B cell (primary cell): Measurements from ENCODE around the gene SHQ1. TPM values are rescaled to one million over a fixed set of nuclear protein-coding genes. Genes with fewer than 3 reads are reported as not detected.

ENCODE experiments used
- ATAC-seq: fragments of 200-7000 bp; cut with Tn5 transposase; one replicate; pipeline ENCODE4 v1.10.0; 2021; ENCODE audit warnings: low read depth, mild to moderate bottlenecking, moderate number of reproducible peaks, moderate library complexity
- CTCF ChIA-PET: fragments of 350-600 bp; sonication (Branson Sonifier 250); formaldehyde crosslinking; loops from one replicate; lab custom pipeline; 2021; ENCODE audit warnings: antibody characterized with exemption, inconsistent platforms; lab: Charles Lee
- POLR2A ChIA-PET: fragments of 350-600 bp; sonication (Branson Sonifier 250); formaldehyde crosslinking; loops from one replicate; lab custom pipeline; 2021; ENCODE audit warnings: antibody characterized with exemption; lab: Charles Lee
- DNase-seq: peaks from one replicate; pipeline ENCODE4 v3.0.0; 2013
- H2AFZ ChIP-seq: 2 replicates; pipeline ENCODE4 v1.6.1; 2012; ENCODE audit warnings: mild to moderate bottlenecking, low read depth, low read length; ENCODE audit not compliant: insufficient read depth, poor library complexity, severe bottlenecking
- H3K27ac ChIP-seq, 2 donors: 1 replicate in 1 of 2; 2 replicates in 1 of 2; pipeline ENCODE4 v1.5.1; 2012 to 2013; ENCODE audit warnings: low read length in 2 of 2, mild to moderate bottlenecking in 2 of 2, moderate library complexity in 1 of 2
- H3K27me3 ChIP-seq, 4 experiments: fragments of 200-600 bp in 1 of 4; sonication (generic) in 1 of 4; replicated peaks in 1 of 4; 1 replicate in 2 of 4; 2 replicates in 2 of 4; pipeline versions ENCODE4 v1.6.1 to v1.7.0; 2013 to 2016; ENCODE audit warnings: low read length in 3 of 4, mild to moderate bottlenecking in 2 of 4, mixed read lengths in 1 of 4, moderate library complexity in 1 of 4; ENCODE audit not compliant: insufficient read depth in 4 of 4, control insufficient read depth in 3 of 4; ENCODE audit errors: control extremely low read depth in 1 of 4
- H3K36me3 ChIP-seq, 2 experiments: replicated peaks in 1 of 2; 1 replicate in 1 of 2; 2 replicates in 1 of 2; pipeline versions ENCODE4 v1.6.1 to v1.7.1; 2013; ENCODE audit warnings: low read length in 1 of 2; ENCODE audit not compliant: insufficient read depth in 2 of 2, control insufficient read depth in 1 of 2; ENCODE audit errors: control extremely low read depth in 1 of 2, extremely low read depth in 1 of 2
- H3K4me1 ChIP-seq, 2 donors: fragments of 200-600 bp in 1 of 2; sonication (generic) in 1 of 2; 1 replicate in 1 of 2; 2 replicates in 1 of 2; pipeline versions ENCODE4 v1.5.1 to v1.6.1; 2013 to 2017; ENCODE audit warnings: low read length in 2 of 2; ENCODE audit not compliant: control insufficient read depth in 2 of 2, insufficient read depth in 2 of 2
- H3K4me2 ChIP-seq: replicated peaks from 2 replicates; pipeline ENCODE3; 2012; ENCODE audit warnings: mild to moderate bottlenecking, low read depth, low read length; ENCODE audit not compliant: poor library complexity, severe bottlenecking
- H3K4me3 ChIP-seq, 5 experiments: fragments of 200-600 bp in 1 of 5; sonication (generic) in 1 of 5; 1 replicate in 3 of 5; 2 replicates in 2 of 5; pipeline versions ENCODE4 v1.5.1 to v1.7.0; 2011 to 2016; ENCODE audit warnings: low read length in 4 of 5, mild to moderate bottlenecking in 4 of 5, low read depth in 2 of 5, control low read depth in 1 of 5, moderate library complexity in 1 of 5; ENCODE audit not compliant: insufficient read depth in 1 of 5; ENCODE audit errors: control extremely low read depth in 1 of 5, extremely low read depth in 1 of 5
- H3K79me2 ChIP-seq: fragments of 200-600 bp; sonication (generic); one replicate; pipeline ENCODE4 v1.6.0; 2016; ENCODE audit warnings: low read length; ENCODE audit not compliant: control insufficient read depth, insufficient read depth
- H3K9ac ChIP-seq: fragments of 200-600 bp; sonication (generic); 2 replicates; pipeline ENCODE4 v1.6.1; 2017; ENCODE audit warnings: mild to moderate bottlenecking, low read length, moderate library complexity
- H3K9me3 ChIP-seq, 3 donors: one replicate each; pipeline versions ENCODE4 v1.6.1 to v1.7.1; 2013; ENCODE audit warnings: low read length in 2 of 3; ENCODE audit not compliant: control insufficient read depth in 2 of 3, insufficient read depth in 1 of 3; ENCODE audit errors: control extremely low read depth in 1 of 3
- H4K20me1 ChIP-seq: 2 replicates; pipeline ENCODE4 v1.6.0; 2012; ENCODE audit warnings: mild to moderate bottlenecking, low read length; ENCODE audit not compliant: insufficient read depth, control insufficient read depth, poor library complexity, severe bottlenecking
- H3K27ac Mint-ChIP-seq: one replicate; pipeline ENCODE4 v1.8.0; 2021; ENCODE audit warnings: mixed read lengths
- H3K27me3 Mint-ChIP-seq: one replicate; pipeline ENCODE4 v1.8.0; 2021; ENCODE audit warnings: mixed read lengths
- H3K4me1 Mint-ChIP-seq: one replicate; pipeline ENCODE4 v1.8.0; 2021; ENCODE audit warnings: mixed read lengths
- H3K4me3 Mint-ChIP-seq: one replicate; pipeline ENCODE4 v1.8.0; 2021; ENCODE audit warnings: mixed read lengths
- H3K9me3 Mint-ChIP-seq: one replicate; pipeline ENCODE4 v1.8.0; 2022; ENCODE audit warnings: mixed read lengths; ENCODE audit not compliant: insufficient read depth
- CTCF ChIP-seq: fragments of 200-600 bp; IDR thresholded peaks from one replicate; pipeline ENCODE4 v1.8.0; 2022; ENCODE audit warnings: antibody characterized with exemption, mild to moderate bottlenecking
- EZH2 ChIP-seq: IDR thresholded peaks from 2 replicates; pipeline ENCODE4 v1.6.1; 2012; ENCODE audit warnings: borderline replicate concordance, low read depth, mild to moderate bottlenecking, moderate library complexity, low read length; ENCODE audit not compliant: insufficient read depth, poor library complexity, severe bottlenecking
- WGBS: methylation state at CpG from one replicate; pipeline ENCODE4 v1.1.5; 2013; ENCODE audit warnings: missing lambda C conversion rate; ENCODE audit not compliant: insufficient coverage; 5-methylcytosine and 5-hydroxymethylcytosine counted together
- intact Hi-C: fragments of 100-400 bp; cut with micrococcal nuclease; formaldehyde crosslinking; loops from one replicate; pipeline ENCODE4 v1.10.0; 2022
- polyA plus RNA-seq: library from polyadenylated mRNA; depleted of rRNA; stranded (reverse); fragments of >200 nt; gene quantifications from 2 replicates; pipeline ENCODE4 v1.2.3, GENCODE V29; 2012
- total RNA-seq, 2 donors: library from RNA; stranded (reverse); fragments of 120-200 nt in 1 of 2; gene quantifications; 1 replicate in 1 of 2; 2 replicates in 1 of 2; pipeline versions ENCODE4 v1.2.3 to v1.2.4, GENCODE V29; 2013 to 2022

Gene SHQ1
- total and polyA plus RNA-seq, 2 donors (not counting 1 experiment from before 2014, with no cell fraction given): 3.6 to 32.0 TPM

- Mint-ChIP-seq H3K27ac (no peak overlapping the region), H3K4me1 (no peaks in the 10 kb centered on the region), H3K4me3 (no peak overlapping the region), H3K27me3 (peaks cover 15% of the 10 kb centered on the region), H3K9me3 (no peaks in the 10 kb centered on the region)
- CTCF ChIA-PET: interaction anchor here (0.6 to 0.8 kb wide), 2 partner anchors 15 kb away, joined by 3 read pairs; no protein-coding TSS in a partner anchor
- H3K9ac ChIP-seq: no peak overlapping the region
- no peak for ATAC-seq
- no peaks in the 10 kb centered on the region for H3K79me2 ChIP-seq
- H3K27me3 ChIP-seq: peaks cover 0 to 9% (median 0%) of the 10 kb centered on the region in 4 experiments
- H3K36me3 ChIP-seq: no peaks in the 10 kb centered on the region
- DNase-seq: no peak
- H2AFZ ChIP-seq: no peak overlapping the region
- no peak overlapping the region for H3K27ac ChIP-seq
- WGBS: 92% methylated on average over 4 of the region's 7 CpGs
- no peaks in the 10 kb centered on the region for H3K9me3 ChIP-seq
- H3K4me3 ChIP-seq: no peak overlapping the region
- intact Hi-C loops: no loop called here
- no peak for TF ChIP-seq CTCF
- H3K4me1 ChIP-seq: no peaks in the 10 kb centered on the region
- POLR2A ChIA-PET: no interaction called here
- H4K20me1 ChIP-seq: no peaks in the 10 kb centered on the region
- H3K4me2 ChIP-seq: no peak overlapping the region
These were observed 6.8 kb upstream of the SHQ1 start for GRCh38 chr3:72855001-72855400.

- TF ChIP-seq EZH2 (no peak), CTCF (no peak)
- DNase-seq (no peak), ATAC-seq (peak; percentile 23)
- Histone ChIP-seq H3K4me1 (peaks cover 18 to 20% of the 10 kb centered on the region in 2 donors), H2AFZ (peak overlapping the region; percentile 89), H3K36me3 (no peaks in the 10 kb centered on the region), H3K9ac (peak overlapping the region; percentile 68), H3K27ac (peak overlapping the region in 1 of 2 donors; percentile 50), H3K4me2 (peak overlapping the region; percentile 77), H4K20me1 (no peaks in the 10 kb centered on the region), H3K79me2 (peaks cover 19% of the 10 kb centered on the region), H3K4me3 (peak overlapping the region; percentile 67 to 92 (median 85)), H3K27me3 (no peaks in the 10 kb centered on the region), H3K9me3 (no peaks in the 10 kb centered on the region)
- Mint-ChIP-seq H3K4me1 (peaks cover 35% of the 10 kb centered on the region), H3K4me3 (peak overlapping the region; percentile 93), H3K27me3 (no peaks in the 10 kb centered on the region), H3K9me3 (no peaks in the 10 kb centered on the region), H3K27ac (peak overlapping the region; percentile 82)
- ChIA-PET CTCF (interaction anchor here (1.0 to 2.4 kb wide), 4 partner anchors 26 to 1138 kb away, joined by 3 to 8 read pairs (median 4); no protein-coding TSS in a partner anchor), POLR2A (no interaction called here)
- WGBS: 0% methylated on average over 8 of the region's 11 CpGs
- intact Hi-C loops: loop anchor here (1.0 to 2.0 kb wide), 3 partner anchors 148 to 1126 kb away; partner anchors contain the start of genes PPP4R2 and RYBP
These were observed 447 bp upstream of the SHQ1 start for GRCh38 chr3:72848703-72849081.
